Bronchus fibroblast of lung (primary cell): ENCODE results near the gene ZNF142. TPM values are rescaled to one million over a fixed set of nuclear protein-coding genes. Genes with fewer than 3 reads are reported as not detected.

Experiments used
- total RNA-seq: library from RNA; depleted of rRNA; stranded (reverse); fragments of >200 nt; gene quantifications from 2 replicates; pipeline ENCODE4 v1.2.3, GENCODE V29; 2015

Gene ZNF142
- 11.1 and 11.9 TPM in 2 replicates for total RNA-seq

GRCh38 chr2:218659258-218659987 is at the start of gene ZNF142, which contains the start of gene BCS1L:
TSS of gene ZNF142 (minus strand) at chr2:218659623. CDS start at chr2:218656429, 3,194 bp downstream.
TSS of gene BCS1L (plus strand) at chr2:218659683. CDS start at chr2:218660988, 1,305 bp downstream.

DNA sequence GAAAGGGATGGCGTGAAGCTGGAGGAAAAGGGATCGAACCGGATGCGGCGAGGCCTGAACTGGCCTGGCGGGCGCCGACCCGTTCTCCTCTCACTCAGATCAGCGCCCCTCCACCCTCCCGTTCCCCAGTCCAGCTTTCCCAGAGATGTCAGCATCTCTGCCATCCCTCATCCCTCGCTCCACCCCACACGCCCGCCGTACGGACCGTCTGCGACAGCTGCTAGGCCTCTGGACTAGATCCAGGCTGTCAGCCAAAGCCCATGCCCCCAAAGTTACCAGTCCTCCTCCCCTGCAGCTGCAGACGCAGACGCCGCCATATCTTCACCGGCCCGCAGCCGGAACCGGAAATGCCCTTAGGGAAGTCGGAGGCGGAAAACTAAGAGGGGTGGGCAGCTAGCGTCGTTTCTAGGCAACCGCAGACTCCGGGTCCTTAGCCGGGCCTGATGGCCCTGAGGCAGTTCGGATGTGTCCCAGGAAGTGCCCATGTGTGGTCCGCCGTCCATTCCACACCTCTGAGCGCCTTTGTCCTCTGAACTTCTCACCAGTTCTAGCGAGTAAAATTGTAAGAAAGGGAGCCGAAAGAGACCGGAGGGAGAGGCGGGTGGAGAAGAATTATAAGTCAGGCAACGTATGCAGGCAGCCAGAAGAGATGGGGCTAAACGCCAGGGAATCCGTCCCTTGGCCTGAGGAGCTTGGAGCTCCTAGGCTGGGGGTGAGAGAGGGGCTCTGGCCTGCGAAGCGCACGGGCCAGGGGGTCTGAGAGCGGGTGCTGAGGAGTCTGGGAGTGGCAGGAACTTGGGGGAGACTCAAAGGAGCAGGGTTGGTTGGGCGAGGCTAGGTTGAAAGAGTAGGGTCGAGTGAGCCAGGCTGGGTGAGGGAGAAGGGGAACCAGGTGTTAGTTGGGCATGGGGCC is 12.5 kb upstream of the ZNF142 start, which contains the start of the genes RNF25 and STK36:
TSS of gene RNF25 (minus strand) at position 349 of the 913 bp plus-strand sequence. CDS start at position 317, 32 bp downstream.
TSS of gene STK36 (plus strand) at position 433 of the 913 bp plus-strand sequence. CDS start 744 bp downstream, outside the sequence.

DNA sequence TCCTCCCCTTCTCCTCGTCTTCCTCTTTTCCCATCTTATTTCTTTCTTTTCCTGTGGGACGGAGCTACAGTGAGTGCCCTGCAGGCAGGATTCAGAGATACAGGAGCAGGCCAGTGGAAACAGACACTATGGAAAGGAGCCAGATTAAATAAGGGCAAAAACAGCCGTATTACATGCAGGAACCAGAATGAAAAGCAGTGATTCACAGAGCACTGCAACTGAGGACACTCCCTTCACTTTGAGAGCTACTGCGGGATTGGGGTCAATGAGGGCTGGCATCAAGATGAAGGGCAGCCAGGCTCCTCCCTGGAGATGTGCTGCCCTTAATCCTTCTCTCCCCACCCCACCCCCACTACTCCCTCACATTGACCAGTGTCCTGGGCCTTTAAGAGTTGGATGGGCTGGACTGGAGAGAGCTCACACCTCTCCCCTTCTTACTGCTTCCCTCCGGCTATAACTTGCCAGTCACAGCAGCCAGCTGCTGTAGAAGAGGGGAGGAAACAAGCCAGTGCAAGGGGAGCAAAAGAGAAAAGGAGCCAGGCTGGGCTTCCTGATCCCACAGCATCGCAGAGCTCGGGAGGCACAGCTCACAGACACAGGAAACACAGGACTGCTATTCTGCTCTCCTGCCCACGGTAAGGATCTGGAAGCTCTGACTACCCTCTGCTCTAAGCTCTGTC is 51.8 kb downstream of the ZNF142 start, which contains the start of gene PLCD4:
TSS of gene PLCD4 (plus strand) at position 464 of the 680 bp plus-strand sequence. CDS start 7,841 bp downstream, outside the sequence.

Other genes with a start within 250 kb of the ZNF142 start
- not detected in 2 replicates for gene VIL1, start 240.5 kb downstream of the ZNF142 start, total RNA-seq
- 4.4 and 5.4 TPM in 2 replicates for gene USP37, start 91.3 kb downstream of the ZNF142 start, total RNA-seq
- gene CNOT9, start 90.8 kb downstream of the ZNF142 start, total RNA-seq = 66.4 and 68.4 TPM in 2 replicates
- gene PLCD4, start 51.7 kb downstream of the ZNF142 start, total RNA-seq = 0.67 and 0.89 TPM in 2 replicates
- 48.6 and 53.8 TPM in 2 replicates for gene BCS1L, start 60 bp upstream of the ZNF142 start, total RNA-seq
- gene RNF25, start 12.4 kb upstream of the ZNF142 start, total RNA-seq = 21.7 and 32.4 TPM in 2 replicates
- gene STK36, start 12.5 kb upstream of the ZNF142 start, total RNA-seq = 11.4 and 14.1 TPM in 2 replicates
- 10.3 and 10.8 TPM in 2 replicates for gene TTLL4, start 51.2 kb upstream of the ZNF142 start, total RNA-seq
- 14.6 and 15.9 TPM in 2 replicates for gene CYP27A1, start 122.5 kb upstream of the ZNF142 start, total RNA-seq
- not detected in 2 replicates for gene PRKAG3, start 172.2 kb upstream of the ZNF142 start, total RNA-seq
- not detected in 2 replicates for gene WNT6, start 200.2 kb upstream of the ZNF142 start, total RNA-seq
- not detected in 2 replicates for gene WNT10A, start 221.2 kb upstream of the ZNF142 start, total RNA-seq